Endothelial cell of umbilical vein (primary cell): Measurements from ENCODE around the gene MLLT6. TPM values are rescaled to one million over a fixed set of nuclear protein-coding genes. Genes with fewer than 3 reads are reported as not detected.

Experiments used
- BruUV-seq: library from RNA; stranded (reverse); fragments of 400-500 nt; replicated peaks from 2 replicates; lab custom pipeline; 2021; lab: Mats Ljungman, UMichigan
- CTCF ChIA-PET: fragments of 300-600, 350-600 bp; sonication (Branson Sonifier 250); formaldehyde crosslinking; loops from one replicate; lab custom pipeline; 2021; ENCODE audit warnings: antibody characterized with exemption, inconsistent platforms; lab: Charles Lee
- POLR2A ChIA-PET: fragments of 300-600, 350-600 bp; sonication (Branson Sonifier 250); formaldehyde crosslinking; loops from one replicate; lab custom pipeline; 2021; ENCODE audit warnings: antibody characterized with exemption, inconsistent platforms; lab: Charles Lee
- DNase-seq: peaks from one replicate; pipeline ENCODE4 v3.0.0-alpha.2; 2011; ENCODE audit warnings: low read depth, low spot score
- FAIRE-seq: peaks from 2 replicates; lab custom pipeline; 2011; peaks lifted over from hg19 to GRCh38; lab: Jason Lieb, UNC
- H2AFZ ChIP-seq: 2 replicates; pipeline ENCODE4 v1.6.0; 2012; ENCODE audit warnings: low read depth, low read length, control low read depth, inconsistent platforms
- H3K27ac ChIP-seq: 2 replicates; pipeline ENCODE4 v1.5.1; 2011; ENCODE audit warnings: low read depth, mild to moderate bottlenecking, control low read depth, low read length, moderate library complexity; ENCODE audit not compliant: insufficient read depth
- H3K27me3 ChIP-seq, 2 experiments: 2 replicates each; pipeline versions ENCODE4 v1.6.0 to v1.6.1; 2011; ENCODE audit warnings: low read length in 2 of 2, mixed read lengths in 1 of 2; ENCODE audit not compliant: control insufficient read depth in 2 of 2, insufficient read depth in 2 of 2
- H3K36me3 ChIP-seq, 2 experiments: 2 replicates in 1 of 2; 3 replicates in 1 of 2; pipeline ENCODE4 v1.5.1; 2011; ENCODE audit warnings: low read length in 2 of 2, mild to moderate bottlenecking in 1 of 2, moderate library complexity in 1 of 2; ENCODE audit not compliant: control insufficient read depth in 2 of 2, insufficient read depth in 2 of 2; ENCODE audit errors: extremely low read depth in 1 of 2
- H3K4me1 ChIP-seq: 3 replicates; pipeline ENCODE4 v1.5.1; 2011; ENCODE audit warnings: mild to moderate bottlenecking, low read length; ENCODE audit not compliant: control insufficient read depth, insufficient read depth; ENCODE audit errors: extremely low read depth
- H3K4me2 ChIP-seq: 2 replicates; pipeline ENCODE4 v1.6.1; 2011; ENCODE audit warnings: low read length, control low read depth, mixed read lengths; ENCODE audit not compliant: insufficient read depth
- H3K4me3 ChIP-seq, 3 experiments: fragments of 200-600 bp in 1 of 3; sonication (generic), shearing (Covaris generic) in 1 of 3; replicated peaks in 1 of 3; 2 replicates each; pipeline ENCODE4 v1.5.1; 2011 to 2016; ENCODE audit warnings: control low read depth in 3 of 3, low read length in 3 of 3, mild to moderate bottlenecking in 2 of 3, inconsistent platforms in 1 of 3, low read depth in 1 of 3, moderate library complexity in 1 of 3; ENCODE audit not compliant: insufficient read depth in 1 of 3
- H3K79me2 ChIP-seq: 2 replicates; pipeline ENCODE4 v1.6.0; 2012; ENCODE audit warnings: low read length, inconsistent platforms; ENCODE audit not compliant: control insufficient read depth, insufficient read depth
- H3K9ac ChIP-seq: replicated peaks from 2 replicates; pipeline ENCODE3; 2011; ENCODE audit warnings: low read length, control low read depth; ENCODE audit not compliant: insufficient read depth; ENCODE audit errors: extremely low read depth
- H3K9me1 ChIP-seq: replicated peaks from 3 replicates; pipeline ENCODE4 v1.6.0; 2011; ENCODE audit warnings: mild to moderate bottlenecking, low read length; ENCODE audit not compliant: control insufficient read depth, insufficient read depth; ENCODE audit errors: extremely low read depth
- H3K9me3 ChIP-seq: replicated peaks from 2 replicates; pipeline ENCODE4 v1.5.1; 2012; ENCODE audit warnings: low read length, inconsistent platforms; ENCODE audit not compliant: control insufficient read depth, insufficient read depth
- H4K20me1 ChIP-seq: replicated peaks from 2 replicates; pipeline ENCODE3; 2011; ENCODE audit warnings: mild to moderate bottlenecking, low read length; ENCODE audit not compliant: control insufficient read depth, insufficient read depth; ENCODE audit errors: extremely low read depth
- CTCF ChIP-seq, 2 donors: IDR thresholded peaks; 1 replicate in 1 of 2; 2 replicates in 1 of 2; pipeline ENCODE4 v1.5.1; 2011; ENCODE audit warnings: low read length in 2 of 2, mild to moderate bottlenecking in 2 of 2, moderate library complexity in 2 of 2, control low read depth in 1 of 2, inconsistent platforms in 1 of 2, low read depth in 1 of 2; ENCODE audit not compliant: insufficient read depth in 1 of 2; ENCODE audit errors: extremely low read depth in 1 of 2
- EZH2 ChIP-seq: IDR thresholded peaks from 2 replicates; pipeline ENCODE4 v1.6.1; 2012; ENCODE audit warnings: borderline replicate concordance, low read depth, mild to moderate bottlenecking, moderate library complexity, low read length, inconsistent platforms; ENCODE audit not compliant: severe bottlenecking
- GATA2 ChIP-seq: IDR thresholded peaks from 2 replicates; pipeline ENCODE4 v1.7.0; 2011; ENCODE audit warnings: low read depth, mild to moderate bottlenecking, moderate library complexity, mixed read lengths, low read length; ENCODE audit not compliant: insufficient read length, insufficient read depth
- JUN ChIP-seq: IDR thresholded peaks from 2 replicates; pipeline ENCODE4 v1.6.1; 2011; ENCODE audit warnings: borderline replicate concordance, low read depth; ENCODE audit not compliant: insufficient read length, insufficient read depth
- MAX ChIP-seq: IDR thresholded peaks from 2 replicates; pipeline ENCODE4 v1.6.1; 2011; ENCODE audit not compliant: insufficient read depth, insufficient read length
- MYC ChIP-seq: IDR thresholded peaks from one replicate; pipeline ENCODE4 v1.6.1; 2011; ENCODE audit warnings: mild to moderate bottlenecking, low read depth, low read length
- POLR2A ChIP-seq: IDR thresholded peaks from 2 replicates; pipeline ENCODE4 v1.6.1; 2012; ENCODE audit warnings: low read depth, mild to moderate bottlenecking, control low read depth, low read length
- POLR2AphosphoS5 ChIP-seq: IDR thresholded peaks from 2 replicates; pipeline ENCODE4 v1.6.1; 2012; ENCODE audit warnings: low read depth, mild to moderate bottlenecking, control low read depth, low read length, moderate library complexity; ENCODE audit not compliant: insufficient read depth
- dilution Hi-C: fragments of 300-500 bp; cut with MboI; formaldehyde crosslinking; loops from one replicate; pipeline ENCODE4 v1.15.0; 2019; ENCODE audit warnings: low sequenced_read_pairs; ENCODE audit not compliant: extremely low pct_ligation_motif_present
- intact Hi-C: fragments of 100-400 bp; cut with micrococcal nuclease; formaldehyde crosslinking; loops from one replicate; pipeline ENCODE4 v1.10.0; 2022
- polyA plus RNA-seq, 4 experiments: library from polyadenylated mRNA; depleted of rRNA in 3 of 4; stranded (reverse) in 3 of 4; unstranded in 1 of 4; fragments of >200 nt; gene quantifications; 2 replicates each; pipeline versions ENCODE4 v1.2.1 to v1.2.3, GENCODE V29; 2011 to 2012; ENCODE audit warnings: missing spikeins in 1 of 4
- total RNA-seq: library from RNA; stranded (reverse); gene quantifications from 2 replicates; pipeline ENCODE4 v1.2.3, GENCODE V29; 2021

Gene MLLT6
- total and polyA plus RNA-seq, 2 donors (not counting 3 experiments of a cell fraction or from before 2014, with no cell fraction given): 32.1 to 85.4 TPM

DNA sequence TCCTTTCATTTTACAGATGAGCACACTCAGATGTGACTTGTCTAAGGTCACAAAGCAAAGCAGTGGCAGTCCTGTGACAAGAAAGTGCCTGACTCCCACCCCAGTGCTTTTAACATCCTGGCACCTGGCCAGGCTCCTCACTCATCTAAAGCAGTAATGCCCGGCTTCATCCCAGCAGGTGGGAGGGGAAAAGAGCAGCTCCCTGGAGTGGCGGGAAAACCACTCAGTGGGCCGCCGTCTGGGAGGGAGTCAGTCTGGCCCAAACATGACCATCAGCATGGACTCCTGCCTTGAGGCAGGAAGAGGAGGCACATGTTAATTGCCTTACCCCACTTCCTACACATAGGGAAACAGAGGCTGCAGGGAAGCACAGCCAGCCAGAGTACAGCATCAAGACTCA, 40.5 kb downstream of the MLLT6 start:
- Histone ChIP-seq H3K79me2 (peaks cover 77% of the 10 kb centered on the region), H3K27ac (no peak overlapping the region), H3K9me3 (no peaks in the 10 kb centered on the region), H3K4me1 (peaks cover 47% of the 10 kb centered on the region), H3K9ac (no peak overlapping the region), H2AFZ (no peak overlapping the region), H3K27me3 (no peaks in the 10 kb centered on the region), H4K20me1 (peaks cover 2% of the 10 kb centered on the region), H3K4me3 (no peak overlapping the region), H3K4me2 (no peak overlapping the region), H3K36me3 (no peaks in the 10 kb centered on the region), H3K9me1 (no peaks in the 10 kb centered on the region)
- intact Hi-C loops: no loop called here
- no peak for TF ChIP-seq POLR2AphosphoS5
- no peak for TF ChIP-seq MYC
- no peak for TF ChIP-seq POLR2A
- TF ChIP-seq JUN: no peak
- TF ChIP-seq CTCF (IDR thresholded peaks at IDR 0.05; ENCODE audit: extremely low read depth in 1 of 2, insufficient read depth in 1 of 2, low read depth in 1 of 2, low read length in 2 of 2): no peak
- no peak for TF ChIP-seq MAX
- TF ChIP-seq EZH2: no peak
- TF ChIP-seq GATA2: no peak
- BruUV-seq: no TSS peak
- CTCF ChIA-PET: interaction anchor here (1.1 to 3.8 kb wide), 3 partner anchors 10 to 188 kb away, joined by 3 to 24 read pairs (median 7); partner anchors contain the start of gene CISD3
- no peak for DNase-seq
- POLR2A ChIA-PET: no interaction called here
- dilution Hi-C loops: no loop called here
- no peak for FAIRE-seq
